HepG2 (cell line): ENCODE results near the gene SIRT5. TPM values are rescaled to one million over a fixed set of nuclear protein-coding genes. Genes with fewer than 3 reads are reported as not detected.

Experiments used
- ATAC-seq: fragments of 200-7000 bp; cut with Tn5 transposase; 3 replicates; pipeline ENCODE4 v1.9.1; 2020; ENCODE audit warnings: mild to moderate bottlenecking, moderate library complexity
- BruUV-seq: library from RNA; stranded (reverse); fragments of 400-500 nt; replicated peaks from 2 replicates; lab custom pipeline; 2021; lab: Mats Ljungman, UMichigan
- CTCF ChIA-PET: fragments of 300-600 bp; formaldehyde crosslinking; extraction: SDS; loops from one replicate; lab custom pipeline; 2021; ENCODE audit warnings: low total read pairs, inconsistent platforms, low intra/inter-chr PET ratio; lab: Yijun Ruan, JAX
- POLR2A ChIA-PET: fragments of 350-600 bp; sonication (Branson Sonifier 250); formaldehyde crosslinking; loops from one replicate; lab custom pipeline; 2020; ENCODE audit warnings: antibody characterized with exemption, inconsistent platforms; lab: Yijun Ruan, JAX
- DNase-seq: peaks from one replicate; pipeline ENCODE4 v3.0.0-alpha.2; 2015; ENCODE audit warnings: low spot score
- FAIRE-seq: peaks from 3 replicates; lab custom pipeline; 2011; peaks lifted over from hg19 to GRCh38; lab: Jason Lieb, UNC
- H2AFZ ChIP-seq: one replicate; pipeline ENCODE4 v1.6.1; 2011; ENCODE audit warnings: low read length, inconsistent platforms
- H3K27ac ChIP-seq: fragments of 300-600 bp; 3 replicates; pipeline ENCODE4 v1.8.0; 2011; ENCODE audit warnings: mixed run types, mild to moderate bottlenecking, mixed read lengths, low read length, inconsistent platforms; ENCODE audit not compliant: insufficient read depth; ENCODE audit errors: extremely low read length
- H3K27me3 ChIP-seq, 2 experiments: fragments of 200-600 bp in 1 of 2; 2 replicates in 1 of 2; 3 replicates in 1 of 2; pipeline versions ENCODE4 v1.6.0 to v1.8.0; 2011; ENCODE audit warnings: low read length in 2 of 2, mild to moderate bottlenecking in 2 of 2, moderate library complexity in 2 of 2, inconsistent platforms in 1 of 2; ENCODE audit not compliant: insufficient read depth in 2 of 2, control insufficient read depth in 1 of 2
- H3K36me3 ChIP-seq, 2 experiments: fragments of 200-600 bp in 1 of 2; replicated peaks in 1 of 2; 2 replicates in 1 of 2; 3 replicates in 1 of 2; pipeline versions ENCODE4 v1.5.1 to v1.8.0; 2011; ENCODE audit warnings: low read length in 2 of 2, inconsistent platforms in 1 of 2; ENCODE audit not compliant: insufficient read depth in 2 of 2, control insufficient read depth in 1 of 2
- H3K4me1 ChIP-seq: 2 replicates; pipeline ENCODE4 v1.5.1; 2012; ENCODE audit warnings: low read length, inconsistent platforms; ENCODE audit not compliant: insufficient read depth
- H3K4me2 ChIP-seq: 2 replicates; pipeline ENCODE4 v1.6.0; 2011; ENCODE audit warnings: low read depth, low read length, inconsistent platforms
- H3K4me3 ChIP-seq, 3 experiments: fragments of 200-600 bp in 1 of 3; sonication (generic), shearing (Covaris generic) in 1 of 3; replicated peaks in 1 of 3; 2 replicates each; pipeline ENCODE4 v1.5.1; 2011 to 2016; ENCODE audit warnings: low read length in 3 of 3, inconsistent platforms in 2 of 3, low read depth in 2 of 3, mild to moderate bottlenecking in 2 of 3, control low read depth in 1 of 3, mixed read lengths in 1 of 3; ENCODE audit not compliant: insufficient read depth in 1 of 3
- H3K79me2 ChIP-seq: one replicate; pipeline ENCODE4 v1.6.1; 2011; ENCODE audit warnings: low read length, inconsistent platforms; ENCODE audit not compliant: insufficient read depth
- H3K9ac ChIP-seq: 2 replicates; pipeline ENCODE4 v1.6.0; 2011; ENCODE audit warnings: mild to moderate bottlenecking, low read depth, low read length, inconsistent platforms; ENCODE audit not compliant: insufficient read depth
- H3K9me3 ChIP-seq: 2 replicates; pipeline ENCODE4 v1.5.1; 2012; ENCODE audit warnings: mild to moderate bottlenecking, low read length
- H4K20me1 ChIP-seq: 2 replicates; pipeline ENCODE4 v1.6.0; 2011; ENCODE audit warnings: inconsistent platforms, mild to moderate bottlenecking, low read length, moderate library complexity; ENCODE audit not compliant: insufficient read depth
- CREB1 ChIP-seq, 2 experiments: fragments of 450-650 bp in 1 of 2; IDR thresholded peaks; 2 replicates each; pipeline ENCODE4 v1.6.1; 2016 to 2017; ENCODE audit warnings: control low read depth in 1 of 2, mild to moderate bottlenecking in 1 of 2, missing compliant biosample characterization in 1 of 2, missing genetic modification characterization in 1 of 2
- DNMT3B ChIP-seq: conservative IDR thresholded peaks from 2 replicates; pipeline ENCODE4 v1.6.1; 2016; ENCODE audit warnings: missing biosample characterization, control low read depth
- EED ChIP-seq: sonication (generic); formaldehyde crosslinking; IDR thresholded peaks from 2 replicates; pipeline ENCODE4 v1.5.0; 2020; ENCODE audit warnings: mild to moderate bottlenecking, missing genetic modification reagents
- HOXD1 ChIP-seq: sonication (generic); formaldehyde crosslinking; IDR thresholded peaks from 2 replicates; pipeline ENCODE4 v1.5.0; 2020; ENCODE audit warnings: missing genetic modification reagents
- JUND ChIP-seq: sonication (generic); formaldehyde crosslinking; IDR thresholded peaks from 2 replicates; pipeline ENCODE4 v1.8.0; 2022; ENCODE audit warnings: mild to moderate bottlenecking, missing genetic modification reagents
- NR2F1 ChIP-seq, 2 experiments: fragments of 450-650 bp in 1 of 2; formaldehyde crosslinking in 1 of 2; IDR thresholded peaks; 2 replicates each; pipeline versions ENCODE4 v1.5.0 to v1.6.1; 2016 to 2020; ENCODE audit warnings: mild to moderate bottlenecking in 1 of 2, missing compliant biosample characterization in 1 of 2, missing genetic modification reagents in 1 of 2, moderate library complexity in 1 of 2
- RBFOX2 ChIP-seq: fragments of 200-400 bp; formaldehyde crosslinking; IDR thresholded peaks from 2 replicates; pipeline ENCODE4 v1.6.1; 2017; ENCODE audit warnings: low read depth, mild to moderate bottlenecking, low read length
- TFDP1 ChIP-seq: IDR thresholded peaks from 2 replicates; pipeline ENCODE4 v1.6.1; 2016; ENCODE audit warnings: missing compliant biosample characterization, missing genetic modification reagents, borderline replicate concordance
- ZIK1 ChIP-seq: sonication (generic); formaldehyde crosslinking; IDR thresholded peaks from 2 replicates; pipeline ENCODE4 v1.5.0; 2020; ENCODE audit warnings: mild to moderate bottlenecking, low read depth, missing genetic modification reagents, borderline replicate concordance
- ZNF530 ChIP-seq: sonication (generic); formaldehyde crosslinking; IDR thresholded peaks from 2 replicates; pipeline ENCODE4 v1.5.0; 2020; ENCODE audit warnings: low read depth, mild to moderate bottlenecking, missing genetic modification reagents
- ZNF878 ChIP-seq: sonication (generic); formaldehyde crosslinking; IDR thresholded peaks from 2 replicates; pipeline ENCODE4 v1.8.1; 2023; ENCODE audit warnings: mild to moderate bottlenecking, missing genetic modification reagents, moderate library complexity
- WGBS: methylation state at CpG from one replicate; pipeline ENCODE4 v1.1.6; 2017; ENCODE audit warnings: low lambda C conversion rate; 5-methylcytosine and 5-hydroxymethylcytosine counted together
- in situ Hi-C: cut with HindIII; loops from 2 replicates; pipeline ENCODE4 v1.10.0; 2017; ENCODE audit warnings: low pct_unique_long_range_greater_than_20kb; ENCODE audit not compliant: extremely low pct_ligation_motif_present
- intact Hi-C: fragments of 100-400 bp; cut with micrococcal nuclease; formaldehyde crosslinking; loops from one replicate; pipeline ENCODE4 v1.10.0; 2022; ENCODE audit not compliant: unreplicated experiment
- polyA plus RNA-seq, 8 experiments: library from polyadenylated mRNA; depleted of rRNA in 3 of 8; stranded (reverse) in 7 of 8; unstranded in 1 of 8; fragments of >200 nt; fragmentation: Illumina TruSeq in 4 of 8; extraction: Trizol in 4 of 8; gene quantifications; 2 replicates each; pipeline versions ENCODE4 v1.2.1 to v1.2.3, GENCODE V29; 2011 to 2016; ENCODE audit warnings: low read depth in 4 of 8, missing spikeins in 1 of 8, mixed read lengths in 1 of 8; ENCODE audit not compliant: insufficient read depth in 1 of 8
- total RNA-seq, 5 experiments: library from RNA; depleted of rRNA; stranded (reverse); fragments of >200 nt; fragmentation: Illumina TruSeq; extraction: Trizol; gene quantifications; 2 replicates each; pipeline ENCODE4 v1.2.3, GENCODE V29; 2016; ENCODE audit warnings: low read depth in 1 of 5

The SIRT5 gene
- total and polyA plus RNA-seq, 2 of the 13 experiments (the other 11 are each of a cell fraction or from before 2014, with no cell fraction given): 14.1 to 16.6 TPM

- CTCF ChIA-PET: interaction anchor here (1.3 to 2.7 kb wide), 2 partner anchors 201 to 204 kb away, joined by 4 to 37 read pairs; no protein-coding TSS in a partner anchor
- no peak for ATAC-seq
- Histone ChIP-seq H3K79me2 (no peaks in the 10 kb centered on the region), H3K9ac (no peak overlapping the region), H3K27me3 (peaks cover 0 to 13% of the 10 kb centered on the region in 2 experiments), H3K9me3 (no peaks in the 10 kb centered on the region), H4K20me1 (no peaks in the 10 kb centered on the region), H2AFZ (no peak overlapping the region), H3K4me2 (no peak overlapping the region), H3K4me3 (no peak overlapping the region), H3K4me1 (no peaks in the 10 kb centered on the region), H3K36me3 (no peaks in the 10 kb centered on the region), H3K27ac (no peak overlapping the region)
- TF ChIP-seq ZNF530 (CRISPR knock-in tag) (no peak), ZNF878 (CRISPR knock-in tag) (no peak), HOXD1 (CRISPR knock-in tag) (no peak), TFDP1 (CRISPR knock-in tag) (no peak), NR2F1 (CRISPR knock-in tag; IDR thresholded peaks at IDR 0.05) (no peak), DNMT3B (no peak), JUND (CRISPR knock-in tag) (no peak), EED (CRISPR knock-in tag) (no peak), CREB1 (IDR thresholded peaks at IDR 0.05) (no peak), CREB1 (CRISPR knock-in tag; IDR thresholded peaks at IDR 0.05) (no peak), RBFOX2 (no peak), ZIK1 (CRISPR knock-in tag) (no peak)
- no TSS peak for BruUV-seq
- FAIRE-seq: no peak
- 14% methylated on average over 2 of the region's 2 CpGs for WGBS
- intact Hi-C loops: no loop called here
- POLR2A ChIA-PET: no interaction called here
- no peak for DNase-seq
- in situ Hi-C loops: loop anchor here (5.0 to 25.0 kb wide), 3 partner anchors 200 to 625 kb away; no protein-coding TSS in a partner anchor
Observed at GRCh38 chr6:13537527-13537897, 36.9 kb upstream of the SIRT5 start.
